ENCODE results near the gene USP17L29. TPM values are rescaled to one million over a fixed set of nuclear protein-coding genes. Genes with fewer than 3 reads are reported as not detected.
"Not testable (repeated sequence)": the region's sequence is repeated elsewhere in the genome, so short reads cannot be mapped to it uniquely, and the experiment has no call there.

USP17L29 gene
- total RNA-seq, 6 donors from 2014 or later: not detected

DNA sequence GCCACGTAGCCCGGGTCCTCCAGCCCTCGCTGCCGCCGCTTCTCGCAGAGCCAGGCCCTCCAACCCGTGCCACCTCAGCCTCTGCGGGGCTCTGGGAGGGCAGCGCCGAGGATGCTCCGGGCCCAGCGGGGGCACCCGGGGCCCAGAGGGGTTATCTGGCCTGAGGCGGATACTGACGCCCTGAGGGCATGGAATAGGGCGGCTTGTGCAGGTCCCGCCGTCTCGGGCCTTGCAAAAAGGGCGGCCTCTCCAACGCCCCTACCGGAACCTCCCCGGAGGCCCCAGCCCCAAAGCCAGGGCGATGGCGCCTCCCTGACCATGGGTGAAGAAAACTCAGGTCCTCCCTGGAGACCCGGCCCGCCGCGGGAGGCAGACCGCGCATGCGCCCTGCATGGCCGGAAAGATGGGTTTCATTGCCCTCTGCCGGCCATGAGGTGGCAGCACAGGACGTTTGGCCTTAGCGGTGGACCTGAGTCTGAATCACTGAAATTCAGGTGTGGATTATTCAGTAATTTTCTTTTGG is 27.6 kb downstream of the USP17L29 start:
- not testable (repeated sequence) for H3K27ac ChIP-seq; H3K27me3 ChIP-seq; H3K9me3 ChIP-seq; ATAC-seq (ENCODE audit: low FRiP score in 2 of 2); H3K36me3 ChIP-seq; H3K4me1 ChIP-seq
- H3K4me3 ChIP-seq: peak overlapping the region in 3 of 4 donors; percentile 32 to 46 (median 45)
- WGBS, 2 donors: 45 to 46% methylated on average over 15 to 29 of the region's 36 CpGs
- peak; percentile 51 to 86 for DNase-seq
- TF ChIP-seq, protein P1, sequence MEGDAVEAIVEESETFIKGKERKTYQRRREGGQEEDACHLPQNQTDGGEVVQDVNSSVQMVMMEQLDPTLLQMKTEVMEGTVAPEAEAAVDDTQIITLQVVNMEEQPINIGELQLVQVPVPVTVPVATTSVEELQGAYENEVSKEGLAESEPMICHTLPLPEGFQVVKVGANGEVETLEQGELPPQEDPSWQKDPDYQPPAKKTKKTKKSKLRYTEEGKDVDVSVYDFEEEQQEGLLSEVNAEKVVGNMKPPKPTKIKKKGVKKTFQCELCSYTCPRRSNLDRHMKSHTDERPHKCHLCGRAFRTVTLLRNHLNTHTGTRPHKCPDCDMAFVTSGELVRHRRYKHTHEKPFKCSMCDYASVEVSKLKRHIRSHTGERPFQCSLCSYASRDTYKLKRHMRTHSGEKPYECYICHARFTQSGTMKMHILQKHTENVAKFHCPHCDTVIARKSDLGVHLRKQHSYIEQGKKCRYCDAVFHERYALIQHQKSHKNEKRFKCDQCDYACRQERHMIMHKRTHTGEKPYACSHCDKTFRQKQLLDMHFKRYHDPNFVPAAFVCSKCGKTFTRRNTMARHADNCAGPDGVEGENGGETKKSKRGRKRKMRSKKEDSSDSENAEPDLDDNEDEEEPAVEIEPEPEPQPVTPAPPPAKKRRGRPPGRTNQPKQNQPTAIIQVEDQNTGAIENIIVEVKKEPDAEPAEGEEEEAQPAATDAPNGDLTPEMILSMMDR (IDR thresholded peaks at IDR 0.05): peak; percentile 23 to 68 (median 53)

DNA sequence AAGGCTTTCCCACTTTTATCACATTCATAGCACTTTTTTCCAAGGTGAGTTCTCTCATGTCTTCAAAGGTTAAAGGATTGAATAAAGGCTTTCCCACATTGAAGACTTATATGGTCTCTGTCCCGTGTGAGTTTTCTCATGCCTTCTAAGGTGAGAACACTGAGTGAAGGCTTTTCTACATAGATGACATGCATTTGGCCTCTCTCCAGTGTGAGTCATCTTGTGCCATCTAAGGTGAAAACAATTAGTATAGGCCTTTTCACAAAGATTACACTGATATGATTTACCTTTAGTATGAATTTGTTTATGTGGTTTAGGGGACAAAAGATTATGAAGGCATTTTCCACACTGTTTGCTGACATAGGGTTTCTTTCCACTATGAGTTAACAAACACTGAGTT is 30.7 kb downstream of the USP17L29 start:
- Histone ChIP-seq H3K36me3 (no peaks in the 10 kb centered on the region), H3K27me3 (no peaks in the 10 kb centered on the region), H3K4me1 (peaks cover 0 to 4% (median 0%) of the 10 kb centered on the region in 4 donors), H3K9me3 (no peaks in the 10 kb centered on the region), H3K4me3 (no peak overlapping the region), H3K27ac (no peak overlapping the region)
- TF ChIP-seq, protein P1 (IDR thresholded peaks at IDR 0.05): no peak
- TF ChIP-seq EP300 (IDR thresholded peaks at IDR 0.05) (no peak), POLR2A (IDR thresholded peaks at IDR 0.05) (no peak), POLR2AphosphoS5 (IDR thresholded peaks at IDR 0.05) (no peak)
- DNase-seq (no peak), ATAC-seq (ENCODE audit: low FRiP score in 2 of 2) (no peak)
- WGBS, 2 donors: 76 to 85% methylated on average over 1 of the region's 1 CpG

DNA sequence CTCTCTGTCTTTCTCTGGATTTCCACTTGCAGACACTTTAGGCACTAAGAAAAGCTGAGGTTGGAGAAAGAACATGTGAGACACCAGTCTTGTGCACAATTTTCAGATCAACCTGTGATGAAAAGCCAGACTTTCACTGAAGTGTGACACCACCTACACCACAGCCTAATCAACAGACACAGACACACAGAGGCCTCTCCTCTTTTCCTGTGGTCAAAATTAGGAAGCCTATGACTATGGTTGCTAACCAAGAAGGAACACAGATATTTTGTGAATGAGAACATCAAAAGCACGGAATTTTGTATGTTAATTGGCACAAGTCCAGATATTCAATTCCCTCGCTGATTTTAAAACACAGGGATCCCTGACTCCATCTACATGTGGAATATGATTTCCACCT is 35.6 kb downstream of the USP17L29 start:
- H3K36me3 ChIP-seq; H3K27me3 ChIP-seq; DNase-seq; H3K4me3 ChIP-seq; H3K27ac ChIP-seq; H3K9me3 ChIP-seq; ATAC-seq (ENCODE audit: low FRiP score in 2 of 2); H3K4me1 ChIP-seq: not testable (repeated sequence)
- WGBS, 2 donors: 21 to 38% methylated on average over 2 of the region's 2 CpGs

Other genes with a start within 250 kb of the USP17L29 start
- not detected for gene FAM90A26, start 183.2 kb upstream of the USP17L29 start, total RNA-seq
- not detected for gene USP17L10, start 143.0 kb upstream of the USP17L29 start, total RNA-seq
- gene USP17L11, start 138.2 kb upstream of the USP17L29 start, total RNA-seq: not detected
- not detected for gene USP17L12, start 133.5 kb upstream of the USP17L29 start, total RNA-seq
- not detected for gene USP17L13, start 128.7 kb upstream of the USP17L29 start, total RNA-seq
- not detected for gene USP17L15, start 119.3 kb upstream of the USP17L29 start, total RNA-seq
- not detected for gene USP17L17, start 109.8 kb upstream of the USP17L29 start, total RNA-seq
- not detected for gene USP17L18, start 105.0 kb upstream of the USP17L29 start, total RNA-seq
- not detected for gene USP17L19, start 100.3 kb upstream of the USP17L29 start, total RNA-seq
- gene USP17L20, start 95.5 kb upstream of the USP17L29 start, total RNA-seq: not detected
- gene USP17L21, start 90.8 kb upstream of the USP17L29 start, total RNA-seq: not detected
- not detected for gene USP17L22, start 86.0 kb upstream of the USP17L29 start, total RNA-seq
- gene USP17L24, start 28.5 kb upstream of the USP17L29 start, total RNA-seq: not detected
- gene USP17L25, start 23.7 kb upstream of the USP17L29 start, total RNA-seq: not detected
- not detected for gene USP17L26, start 19.0 kb upstream of the USP17L29 start, total RNA-seq
- not detected for gene USP17L5, start 14.2 kb upstream of the USP17L29 start, total RNA-seq
- not detected for gene USP17L27, start 9.5 kb upstream of the USP17L29 start, total RNA-seq
- gene USP17L28, start 4.7 kb upstream of the USP17L29 start, total RNA-seq: not detected
- gene USP17L30, start 9.5 kb downstream of the USP17L29 start, total RNA-seq: not detected
- not detected for gene DEFB131A, start 90.8 kb downstream of the USP17L29 start, total RNA-seq